SU-DHL-6 (cell line): ENCODE results near the gene SUSD6.

Source experiments
- H2AFZ ChIP-seq: fragments of 200-600 bp; sonication (generic); 2 replicates; pipeline ENCODE4 v1.6.1; 2014; ENCODE audit warnings: low read depth, mild to moderate bottlenecking, moderate library complexity, mixed read lengths, antibody characterized with exemption, low read length; ENCODE audit not compliant: severe bottlenecking
- H3F3A ChIP-seq: fragments of 200-600 bp; shearing (Covaris generic); 2 replicates; pipeline ENCODE4 v1.6.0; 2016; ENCODE audit warnings: antibody characterized with exemption, mild to moderate bottlenecking; ENCODE audit not compliant: insufficient read depth
- H3K27ac ChIP-seq: fragments of 200-600 bp; sonication (generic); 2 replicates; pipeline ENCODE4 v1.5.1; 2016; ENCODE audit warnings: low read depth, mild to moderate bottlenecking, low read length, moderate library complexity, mixed read lengths
- H3K27me3 ChIP-seq: fragments of 200-600 bp; sonication (generic), shearing (Covaris generic); 2 replicates; pipeline ENCODE4 v1.6.0; 2014; ENCODE audit warnings: mild to moderate bottlenecking, low read length
- H3K36me3 ChIP-seq: fragments of 200-600 bp; sonication (generic); 2 replicates; pipeline ENCODE4 v1.6.1; 2014; ENCODE audit warnings: mild to moderate bottlenecking, low read length, mixed read lengths
- H3K4me2 ChIP-seq: fragments of 300-600, 200-600 bp; shearing (Covaris generic), sonication (generic); 2 replicates; pipeline ENCODE4 v1.6.0; 2014; ENCODE audit warnings: low read length, low read depth, mild to moderate bottlenecking; ENCODE audit not compliant: poor library complexity, severe bottlenecking
- H3K4me3 ChIP-seq: fragments of 200-600 bp; sonication (generic); 2 replicates; pipeline ENCODE4 v1.5.1; 2014; ENCODE audit warnings: antibody characterized with exemption, low read length, mild to moderate bottlenecking, mixed read lengths; ENCODE audit not compliant: insufficient read depth, poor library complexity, severe bottlenecking
- H3K79me2 ChIP-seq: fragments of 200-600 bp; sonication (generic); 2 replicates; pipeline ENCODE4 v1.6.1; 2014; ENCODE audit warnings: mild to moderate bottlenecking, low read length, moderate library complexity; ENCODE audit not compliant: insufficient read depth
- H3K9ac ChIP-seq: fragments of 200-600 bp; sonication (generic); 2 replicates; pipeline ENCODE4 v1.7.0; 2014; ENCODE audit warnings: mild to moderate bottlenecking, low read length
- H3K9me2 ChIP-seq: fragments of 200-600 bp; sonication (generic); replicated peaks from 2 replicates; pipeline ENCODE4 v1.6.1; 2014; ENCODE audit warnings: low read length; ENCODE audit not compliant: insufficient read depth
- H3K9me3 ChIP-seq: fragments of 200-600 bp; sonication (generic); 2 replicates; pipeline ENCODE4 v1.6.1; 2014; ENCODE audit warnings: low read length, mixed read lengths; ENCODE audit not compliant: insufficient read depth
- H4K20me1 ChIP-seq: fragments of 200-600 bp; sonication (generic); 2 replicates; pipeline ENCODE4 v1.6.1; 2014; ENCODE audit warnings: low read depth, mild to moderate bottlenecking, antibody characterized with exemption, low read length, moderate library complexity, mixed read lengths
- CTCF ChIP-seq: fragments of 200-600 bp; sonication (generic); IDR thresholded peaks from one replicate; pipeline ENCODE4 v1.5.1; 2017; ENCODE audit warnings: antibody characterized with exemption, mild to moderate bottlenecking, low read length, moderate library complexity; ENCODE audit not compliant: insufficient read depth, poor library complexity, severe bottlenecking
- EZH2phosphoT487 ChIP-seq: fragments of 200-600 bp; sonication (generic), shearing (Covaris generic); conservative IDR thresholded peaks from 2 replicates; pipeline ENCODE4 v1.6.1; 2018; ENCODE audit warnings: mild to moderate bottlenecking, antibody characterized with exemption, low read length, moderate library complexity, mixed read lengths

Gene SUSD6

GRCh38 chr14:69741055-69741454, 129.7 kb downstream of the SUSD6 start:
- Histone ChIP-seq H3K79me2 (no peaks in the 10 kb centered on the region), H3K4me2 (no peak overlapping the region), H3F3A (no peaks in the 10 kb centered on the region), H3K4me3 (no peak overlapping the region), H3K9me3 (0 out of 2 replicates have a peak, but pooled peaks cover 8% of the 10 kb centered on the region), H3K36me3 (no peaks in the 10 kb centered on the region), H4K20me1 (no peaks in the 10 kb centered on the region), H3K27me3 (no peaks in the 10 kb centered on the region), H3K9me2 (no peaks in the 10 kb centered on the region), H3K9ac (no peak overlapping the region), H3K27ac (no peak overlapping the region), H2AFZ (no peak overlapping the region)
- TF ChIP-seq CTCF = no peak
- TF ChIP-seq EZH2phosphoT487 = no peak

GRCh38 chr14:69749956-69750355, 138.6 kb downstream of the SUSD6 start:
- H3K4me3 ChIP-seq = no peak overlapping the region
- H2AFZ ChIP-seq = no peak overlapping the region
- H3K27ac ChIP-seq = no peak overlapping the region
- H3K9me3 ChIP-seq = no peaks in the 10 kb centered on the region
- no peaks in the 10 kb centered on the region for H3K36me3 ChIP-seq
- no peak overlapping the region for H3K9ac ChIP-seq
- TF ChIP-seq CTCF (no peak), EZH2phosphoT487 (no peak)
- H3K4me2 ChIP-seq = no peak overlapping the region
- H3K79me2 ChIP-seq = no peaks in the 10 kb centered on the region
- H3F3A ChIP-seq = no peaks in the 10 kb centered on the region
- H3K9me2 ChIP-seq = no peaks in the 10 kb centered on the region
- no peaks in the 10 kb centered on the region for H3K27me3 ChIP-seq
- no peaks in the 10 kb centered on the region for H4K20me1 ChIP-seq

GRCh38 chr14:69750495-69750894, 139.1 kb downstream of the SUSD6 start:
- H3F3A ChIP-seq = no peaks in the 10 kb centered on the region
- H3K36me3 ChIP-seq = no peaks in the 10 kb centered on the region
- TF ChIP-seq CTCF (no peak), EZH2phosphoT487 (no peak)
- H3K9me3 ChIP-seq = no peaks in the 10 kb centered on the region
- H3K4me2 ChIP-seq = no peak overlapping the region
- H4K20me1 ChIP-seq = no peaks in the 10 kb centered on the region
- H3K79me2 ChIP-seq = no peaks in the 10 kb centered on the region
- no peak overlapping the region for H2AFZ ChIP-seq
- H3K9me2 ChIP-seq = no peaks in the 10 kb centered on the region
- H3K27ac ChIP-seq = no peak overlapping the region
- H3K9ac ChIP-seq = no peak overlapping the region
- no peak overlapping the region for H3K4me3 ChIP-seq
- no peaks in the 10 kb centered on the region for H3K27me3 ChIP-seq

GRCh38 chr14:69752773-69753172, 141.4 kb downstream of the SUSD6 start:
- H3K9me2 ChIP-seq = no peaks in the 10 kb centered on the region
- no peak overlapping the region for H2AFZ ChIP-seq
- H3K4me2 ChIP-seq = no peak overlapping the region
- H3K9ac ChIP-seq = no peak overlapping the region
- H3K36me3 ChIP-seq = no peaks in the 10 kb centered on the region
- no peaks in the 10 kb centered on the region for H4K20me1 ChIP-seq
- TF ChIP-seq CTCF (no peak), EZH2phosphoT487 (no peak)
- no peaks in the 10 kb centered on the region for H3F3A ChIP-seq
- no peak overlapping the region for H3K4me3 ChIP-seq
- H3K27ac ChIP-seq = no peak overlapping the region
- no peaks in the 10 kb centered on the region for H3K27me3 ChIP-seq
- H3K79me2 ChIP-seq = no peaks in the 10 kb centered on the region
- no peaks in the 10 kb centered on the region for H3K9me3 ChIP-seq
